ENCODE results near the gene DECR2.
"Not testable (repeated sequence)": the region's sequence is repeated elsewhere in the genome, so short reads cannot be mapped to it uniquely, and the experiment has no call there.

Gene DECR2

GRCh38 chr16:401468-402348, at the start of gene DECR2:
TSS of gene DECR2 (plus strand) at chr16:401885. CDS start at chr16:401964, 79 bp downstream.
- peak; percentile 94 for DNase-seq

DNA sequence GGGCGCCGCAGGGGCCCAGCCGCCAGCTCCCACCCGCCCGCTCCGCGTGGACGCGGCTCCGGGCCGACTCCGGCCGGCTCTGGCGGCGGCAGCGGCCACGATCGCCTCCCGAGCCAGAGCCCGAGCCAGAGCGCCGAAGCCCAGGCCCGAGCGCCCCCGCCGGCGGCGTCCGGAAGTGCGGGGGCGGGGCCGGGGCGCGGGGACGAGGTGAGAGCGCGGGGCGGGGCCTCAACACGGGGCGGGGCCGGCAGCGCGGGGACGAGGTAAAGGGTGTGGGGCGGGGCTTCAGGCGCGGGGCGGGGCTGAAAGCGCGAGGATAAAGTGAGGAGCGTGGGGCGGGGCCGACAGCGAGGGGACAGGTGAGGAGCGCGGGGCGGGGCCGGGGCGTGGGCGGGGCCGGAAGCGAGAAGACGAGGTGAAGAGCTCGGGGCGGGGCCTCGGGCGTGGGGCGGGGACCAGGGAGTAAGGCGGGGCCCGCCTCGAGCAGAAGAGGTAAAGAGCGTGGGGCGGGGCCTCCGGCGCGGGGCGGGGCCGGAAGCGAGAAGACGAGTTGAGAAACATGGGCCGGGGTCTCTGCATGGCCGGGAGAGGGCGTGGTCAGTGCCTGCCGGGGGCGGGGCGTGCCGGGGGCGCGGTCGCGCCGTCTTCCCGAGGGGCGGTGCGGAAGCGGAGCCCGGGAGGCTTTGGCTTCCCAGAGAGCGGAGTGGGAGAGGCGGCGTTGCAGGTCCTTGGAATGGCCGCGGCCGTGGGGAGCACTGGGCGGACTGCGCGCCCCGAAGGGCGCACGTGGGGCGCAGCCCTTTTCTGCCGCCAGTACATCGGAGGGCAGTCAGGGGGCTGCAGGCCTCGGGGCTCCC, 48.9 kb upstream of the DECR2 start, which contains the start of gene AXIN1:
Gene AXIN1 (minus strand): TSS at position 177 of the 857 bp plus-strand sequence. CDS start 5,698 bp downstream, outside the sequence.
- peak; percentile 99 for DNase-seq

GRCh38 chr16:353404-354290, 48.0 kb upstream of the DECR2 start:
- no peak for DNase-seq

DNA sequence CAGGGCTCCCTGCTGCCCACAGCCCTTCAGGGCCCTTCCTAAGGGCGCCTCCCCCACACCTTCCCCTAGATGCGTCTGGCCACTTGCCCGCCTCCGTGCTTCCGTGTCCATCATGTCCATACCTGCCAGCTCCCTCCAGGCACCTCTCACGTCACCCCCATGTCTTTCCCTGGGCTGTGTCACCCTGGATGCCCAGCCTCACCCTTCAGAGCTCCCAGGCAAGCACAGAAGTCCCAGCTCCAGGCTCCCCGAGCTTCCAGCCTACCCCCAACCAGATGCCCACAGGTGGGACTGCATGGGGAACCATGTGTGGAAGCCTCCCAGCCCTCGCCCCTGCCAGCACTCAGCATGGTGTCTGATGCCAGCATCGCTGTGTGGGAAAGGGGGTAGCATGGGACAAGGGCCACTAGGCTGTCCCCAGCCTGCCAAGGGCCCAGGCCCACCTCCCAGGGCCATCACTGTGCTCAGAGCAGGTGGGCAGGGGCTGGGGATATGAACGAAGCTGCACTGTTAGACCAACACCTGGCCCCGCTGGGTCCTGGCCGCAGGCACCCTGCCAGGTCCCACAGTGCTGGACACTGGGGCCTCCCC, 47.3 kb upstream of the DECR2 start:
- no peak for DNase-seq

DNA sequence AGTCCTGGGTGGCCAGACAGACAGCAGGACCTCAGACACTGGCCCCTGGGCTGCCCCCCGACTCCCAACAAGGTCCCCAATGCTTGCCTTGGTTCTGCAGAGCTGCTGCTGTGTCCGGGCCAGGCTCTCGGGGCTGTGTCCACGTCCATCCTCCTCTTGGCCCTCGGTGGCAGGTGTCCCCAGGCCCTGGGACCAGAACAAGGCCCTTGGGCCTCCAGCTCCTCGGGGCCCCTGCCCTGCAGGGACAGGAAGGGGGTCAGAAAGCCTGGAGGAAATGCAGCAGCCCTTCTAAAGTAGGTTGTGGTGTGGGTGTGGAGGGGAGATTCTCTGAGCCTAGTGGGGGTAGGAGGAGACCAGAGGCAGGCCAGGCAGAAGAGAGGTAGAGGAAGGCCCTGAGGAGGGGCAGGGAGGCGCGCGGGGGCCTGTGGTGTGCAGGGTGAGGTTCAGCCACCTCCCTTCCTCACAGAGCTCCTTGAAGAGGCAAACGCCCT, 46.7 kb upstream of the DECR2 start:
- peak; percentile 62 for DNase-seq

GRCh38 chr16:356741-357140, 44.9 kb upstream of the DECR2 start:
- no peak for DNase-seq

- no peak for DNase-seq
Observed at GRCh38 chr16:359067-359763, 42.5 kb upstream of the DECR2 start.

DNA sequence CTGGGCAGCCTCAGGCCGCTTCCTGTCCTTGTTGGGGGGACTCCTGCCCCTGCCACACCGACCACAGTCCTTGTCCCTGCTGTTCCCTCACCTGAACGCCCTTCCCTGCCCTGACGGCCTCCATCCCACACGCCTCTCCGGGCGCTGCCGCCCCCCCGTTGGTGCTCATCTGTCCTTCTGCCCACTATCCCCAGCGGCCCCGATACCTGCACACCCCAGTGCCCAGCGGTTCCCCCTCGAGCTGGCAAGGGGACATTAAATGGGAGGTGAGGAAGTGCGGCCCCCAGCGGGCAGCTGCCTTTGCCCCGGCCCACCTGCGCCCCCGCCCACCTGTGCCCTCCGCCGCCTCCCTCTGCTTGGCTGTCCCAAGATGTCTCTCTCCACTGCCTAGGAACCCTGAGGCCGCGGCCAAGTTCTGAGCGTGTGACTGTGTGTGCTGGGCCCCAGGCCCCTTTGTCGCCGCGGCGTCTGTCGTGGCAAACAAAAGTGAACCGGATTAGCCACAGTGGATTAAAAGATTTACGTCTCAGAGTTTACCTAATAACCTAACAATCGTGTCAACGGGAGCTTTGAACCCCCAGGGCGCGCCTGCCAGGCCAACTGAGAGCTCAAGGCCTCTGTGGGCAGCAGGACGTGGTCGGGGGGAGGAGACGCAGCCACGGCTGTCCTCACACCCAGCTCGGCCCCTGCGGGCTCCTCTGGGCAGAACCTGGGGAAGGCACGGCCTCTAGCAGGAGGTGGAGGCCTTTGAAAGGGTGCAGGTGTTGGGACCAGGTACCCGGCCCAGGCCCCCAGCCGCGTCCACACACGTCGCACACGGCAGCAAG, 41.6 kb upstream of the DECR2 start:
- no peak for DNase-seq

DNA sequence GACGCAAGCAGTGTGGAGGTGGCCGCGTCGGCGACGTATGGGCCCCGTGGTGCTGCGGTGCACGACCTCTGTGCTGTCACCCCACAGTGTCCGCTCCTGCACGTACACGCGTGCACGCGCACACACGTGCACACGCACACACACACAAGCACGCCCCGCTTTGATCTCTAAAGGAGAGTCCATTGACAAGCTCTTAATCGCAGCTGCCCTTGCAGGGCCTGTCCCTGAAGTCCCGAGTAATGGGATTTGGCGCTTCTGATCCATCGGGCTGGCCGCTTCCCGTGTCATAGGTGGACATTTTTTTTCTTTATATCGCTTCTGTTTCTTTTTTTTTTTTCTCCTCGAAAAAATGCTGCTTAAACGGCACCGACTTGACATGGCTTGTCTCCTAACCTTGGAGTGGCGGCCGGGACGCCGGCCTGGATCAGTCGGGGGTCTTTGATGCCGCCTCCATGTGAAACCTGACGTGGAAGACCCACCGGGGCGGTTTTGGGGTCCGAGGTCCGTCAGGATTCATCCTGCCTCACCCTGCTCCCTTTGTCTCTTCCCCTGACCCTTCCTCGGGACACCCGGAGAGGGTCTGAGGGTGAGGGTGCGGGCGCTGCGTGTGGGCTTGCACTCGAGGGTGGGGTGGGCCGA, 40.9 kb upstream of the DECR2 start:
- DNase-seq: no peak

DNA sequence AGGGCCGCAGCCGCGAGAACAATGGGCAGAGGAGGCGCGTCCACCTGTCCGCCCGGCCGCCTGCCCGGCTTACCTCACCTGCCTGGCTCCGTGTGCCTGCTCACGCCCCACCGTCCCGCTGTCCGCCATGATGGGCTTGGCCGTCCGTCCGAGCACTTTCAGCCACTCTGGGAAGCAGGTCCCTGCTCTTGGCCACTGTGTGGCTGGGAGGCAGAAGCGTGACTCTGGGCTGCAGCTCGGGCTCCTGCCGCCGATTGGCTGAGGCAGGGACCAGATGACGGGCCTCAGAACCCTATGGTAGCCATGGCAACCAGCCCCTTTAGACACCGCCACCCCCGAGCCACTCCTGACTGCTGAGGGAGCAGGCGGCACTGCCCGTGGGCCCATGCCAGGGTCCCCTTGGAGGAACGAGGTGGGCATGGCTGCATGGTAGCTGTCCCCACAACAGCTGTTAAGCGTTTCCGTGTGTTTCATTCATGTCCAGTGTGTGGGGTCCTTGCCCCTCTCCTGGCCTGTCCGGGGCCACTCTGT, 40.3 kb upstream of the DECR2 start:
- DNase-seq: no peak

- peak; percentile 72 for DNase-seq
Observed at GRCh38 chr16:361872-362701, 39.6 kb upstream of the DECR2 start.

DNA sequence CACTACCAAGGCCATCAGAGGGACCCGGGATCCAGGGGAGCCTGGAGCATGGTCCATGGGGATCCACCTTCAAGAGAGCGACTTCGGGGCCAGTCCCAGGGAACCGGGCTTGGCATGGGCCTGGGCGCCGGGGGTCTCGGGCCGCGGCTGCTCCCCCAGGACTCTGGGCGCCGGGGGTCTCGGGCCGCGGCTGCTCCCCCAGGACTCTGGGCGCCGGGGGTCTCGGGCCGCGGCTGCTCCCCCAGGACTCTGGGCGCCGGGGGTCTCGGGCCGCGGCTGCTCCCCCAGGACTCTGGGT, 39.0 kb upstream of the DECR2 start:
- DNase-seq: not testable (repeated sequence)

DNA sequence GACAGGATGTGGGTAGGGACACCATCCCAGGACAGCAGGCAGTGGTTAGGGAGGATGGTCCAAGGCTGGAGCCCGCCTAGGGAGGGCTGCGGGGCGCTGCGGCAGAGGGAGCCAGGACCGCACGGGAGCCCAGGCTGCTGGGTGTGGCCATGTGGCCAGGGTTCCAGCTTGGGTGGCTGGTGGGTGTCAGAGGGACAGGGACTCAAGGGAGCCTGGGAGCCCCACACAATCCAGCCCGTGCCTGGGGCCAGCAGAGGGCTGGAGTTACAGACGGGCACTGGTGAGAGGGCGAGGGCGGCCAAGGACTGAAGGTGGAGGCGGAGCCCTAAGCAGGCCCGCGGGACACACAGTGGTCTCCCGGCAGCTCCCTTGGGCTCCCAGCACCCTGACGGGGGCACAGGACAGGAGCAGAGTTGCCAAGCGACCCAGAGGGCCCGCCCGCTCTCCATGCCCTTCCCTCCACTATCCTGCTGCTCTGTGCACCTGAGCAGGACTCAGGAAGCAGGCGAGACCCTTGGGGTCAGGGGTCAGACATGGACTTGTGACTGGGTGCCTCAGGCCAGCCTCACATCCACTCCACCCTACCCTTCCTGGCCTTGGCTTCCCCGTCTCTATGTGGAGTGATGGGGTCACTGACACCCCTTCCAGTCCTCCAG, 38.4 kb upstream of the DECR2 start:
- no peak for DNase-seq

DNA sequence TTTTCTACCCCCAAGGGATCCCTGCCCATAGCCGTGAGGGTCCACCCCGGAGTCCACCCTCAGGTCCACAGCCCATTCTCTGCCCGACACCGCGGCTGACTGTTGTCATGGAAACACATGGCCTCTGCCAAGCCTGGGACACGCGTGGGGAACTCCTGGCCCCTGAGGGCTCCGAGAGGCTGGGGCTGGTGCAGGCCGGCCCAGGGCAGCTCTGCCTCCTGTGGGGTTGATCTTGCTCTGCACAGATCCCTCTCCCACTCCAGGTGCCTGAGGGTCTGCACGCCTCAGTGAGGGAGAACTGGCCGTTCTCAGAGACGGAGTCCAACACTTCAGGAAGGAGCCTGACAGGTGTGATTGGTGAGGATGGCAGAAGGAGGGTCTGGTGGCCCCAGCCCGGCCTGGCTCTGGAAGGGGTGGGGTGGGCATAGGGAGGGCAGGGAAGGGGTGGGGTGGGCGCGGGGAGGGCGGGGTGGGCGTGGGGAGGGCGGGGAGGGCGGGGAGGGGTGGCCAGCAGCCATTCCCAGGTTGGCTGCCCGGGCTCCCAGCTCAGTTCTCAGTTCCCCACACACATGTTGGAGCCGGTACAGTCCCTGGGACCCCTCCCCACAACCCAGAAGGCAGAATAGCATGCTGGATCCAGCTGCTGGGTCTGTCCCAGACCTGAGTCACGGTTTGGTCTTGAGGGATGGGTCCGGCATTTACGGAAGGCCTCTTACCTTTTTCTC, 37.8 kb upstream of the DECR2 start:
- no peak for DNase-seq

- no peak for DNase-seq
Observed at GRCh38 chr16:364595-365491, 36.8 kb upstream of the DECR2 start.

DNA sequence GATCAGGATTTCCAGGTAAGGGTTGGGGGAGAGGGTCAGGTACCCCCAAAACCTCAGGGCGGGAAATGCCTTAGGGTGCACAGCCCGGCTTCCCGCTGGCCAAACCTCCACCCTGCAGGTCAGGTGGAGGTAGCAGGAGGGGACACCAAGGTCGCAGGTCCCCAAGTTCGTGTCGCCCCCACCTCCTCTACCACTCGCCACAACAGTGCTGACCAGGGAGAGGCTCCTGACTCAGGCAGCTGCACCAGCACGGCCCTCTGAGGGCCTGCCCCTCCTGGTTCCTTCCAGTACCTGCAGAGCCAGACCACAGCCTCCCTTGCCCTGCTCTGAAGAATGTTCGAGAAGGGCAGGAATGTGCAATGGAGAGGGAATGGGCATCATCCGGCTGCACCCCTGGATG, 35.2 kb upstream of the DECR2 start:
- no peak for DNase-seq

All from CD4-positive, alpha-beta T cell treated with Interferon gamma for 1 hour (primary cell).